GM23338 (cell line): Measurements from ENCODE around the gene GNA15. TPM values are rescaled to one million over a fixed set of nuclear protein-coding genes. Genes with fewer than 3 reads are reported as not detected.

Source experiments
- ATAC-seq: fragments of 200-7000 bp; cut with Tn5 transposase; 3 replicates; pipeline ENCODE4 v1.9.1; 2020
- DNase-seq: peaks from one replicate; pipeline ENCODE4 v3.0.0-alpha.2; 2015; ENCODE audit warnings: low spot score
- H2AFZ ChIP-seq: fragments of 200-600 bp; sonication (generic); 2 replicates; pipeline ENCODE4 v1.8.0; 2016; ENCODE audit warnings: antibody characterized with exemption, mild to moderate bottlenecking, moderate library complexity
- H3F3A ChIP-seq: fragments of 200-600 bp; sonication (generic); replicated peaks from 2 replicates; pipeline ENCODE4 v1.8.0; 2017; ENCODE audit warnings: antibody characterized with exemption, mixed run types, low read depth
- H3K27ac ChIP-seq: fragments of 200-600 bp; sonication (generic); 2 replicates; pipeline ENCODE4 v1.6.1; 2016; ENCODE audit warnings: low read depth
- H3K27me3 ChIP-seq: fragments of 200-600 bp; sonication (generic); 2 replicates; pipeline ENCODE4 v1.8.0; 2016; ENCODE audit warnings: mild to moderate bottlenecking, mixed run types, moderate library complexity; ENCODE audit not compliant: insufficient read depth
- H3K36me3 ChIP-seq: fragments of 200-600 bp; sonication (generic); 2 replicates; pipeline ENCODE4 v1.8.0; 2016; ENCODE audit warnings: mild to moderate bottlenecking; ENCODE audit not compliant: insufficient read depth
- H3K4me1 ChIP-seq: fragments of 200-600 bp; sonication (generic); 2 replicates; pipeline ENCODE4 v1.8.0; 2016; ENCODE audit warnings: mild to moderate bottlenecking, moderate library complexity; ENCODE audit not compliant: insufficient read depth
- H3K4me2 ChIP-seq: fragments of 200-600 bp; sonication (generic); 2 replicates; pipeline ENCODE4 v1.7.1; 2017; ENCODE audit warnings: mixed run types
- H3K4me3 ChIP-seq: fragments of 200-600 bp; sonication (generic); 2 replicates; pipeline ENCODE4 v1.6.1; 2016; ENCODE audit warnings: mixed run types
- H3K79me2 ChIP-seq: fragments of 200-600 bp; sonication (generic); replicated peaks from 2 replicates; pipeline ENCODE4 v1.8.0; 2017; ENCODE audit warnings: mild to moderate bottlenecking; ENCODE audit not compliant: insufficient read depth
- H3K9me2 ChIP-seq: fragments of 200-600 bp; sonication (generic); 2 replicates; pipeline ENCODE4 v1.8.0; 2017; ENCODE audit not compliant: insufficient read depth
- H4K20me1 ChIP-seq: fragments of 200-600 bp; sonication (generic); replicated peaks from 2 replicates; pipeline ENCODE4 v1.8.0; 2017; ENCODE audit warnings: mild to moderate bottlenecking; ENCODE audit not compliant: insufficient read depth
- H3K27ac Mint-ChIP-seq: 2 replicates; pipeline ENCODE4 v1.8.0; 2020; ENCODE audit warnings: inconsistent platforms, mild to moderate bottlenecking, moderate library complexity, mixed read lengths
- H3K27me3 Mint-ChIP-seq: 3 replicates; pipeline ENCODE4 v1.8.0; 2022; ENCODE audit warnings: low read depth, mild to moderate bottlenecking, moderate library complexity, mixed read lengths, inconsistent platforms; ENCODE audit not compliant: insufficient read depth, poor library complexity
- H3K36me3 Mint-ChIP-seq: 3 replicates; pipeline ENCODE4 v1.8.0; 2021; ENCODE audit warnings: low read depth, mild to moderate bottlenecking, inconsistent platforms, moderate library complexity, mixed read lengths
- H3K4me1 Mint-ChIP-seq: 3 replicates; pipeline ENCODE4 v1.8.0; 2020; ENCODE audit warnings: mild to moderate bottlenecking, inconsistent platforms, mixed read lengths
- H3K4me3 Mint-ChIP-seq: 3 replicates; pipeline ENCODE4 v1.8.0; 2021; ENCODE audit warnings: moderate library complexity, mild to moderate bottlenecking, inconsistent platforms, mixed read lengths
- H3K9me3 Mint-ChIP-seq: 3 replicates; pipeline ENCODE4 v1.8.0; 2020; ENCODE audit warnings: moderate library complexity, mild to moderate bottlenecking, inconsistent platforms, mixed read lengths
- CREB1 ChIP-seq: fragments of 250-450 bp; sonication (Bioruptor Pico); IDR thresholded peaks from 2 replicates; pipeline ENCODE4 v1.5.0; 2020; ENCODE audit warnings: low read depth, mild to moderate bottlenecking, moderate library complexity
- CTCF ChIP-seq, 2 experiments: fragments of 200-600 bp in 1 of 2; sonication (generic) in 1 of 2; conservative IDR thresholded peaks; 2 replicates each; pipeline versions ENCODE4 v1.5.1 to v1.6.1; 2016 to 2017; ENCODE audit warnings: antibody characterized with exemption in 2 of 2, low read depth in 2 of 2, mild to moderate bottlenecking in 2 of 2, moderate library complexity in 1 of 2
- EZH2phosphoT487 ChIP-seq: fragments of 200-600 bp; sonication (generic); IDR thresholded peaks from one replicate; pipeline ENCODE4 v1.8.1; 2018; ENCODE audit warnings: antibody characterized with exemption; ENCODE audit not compliant: unreplicated experiment
- JUNB ChIP-seq: IDR thresholded peaks from one replicate; pipeline ENCODE4 v1.6.1; 2016; ENCODE audit warnings: antibody characterized with exemption; ENCODE audit not compliant: unreplicated experiment
- NANOG ChIP-seq: IDR thresholded peaks from 2 replicates; pipeline ENCODE4 v1.6.1; 2016; ENCODE audit warnings: antibody characterized with exemption, borderline replicate concordance
- POLR2AphosphoS5 ChIP-seq: IDR thresholded peaks from 2 replicates; pipeline ENCODE4 v1.6.1; 2016; ENCODE audit warnings: antibody characterized with exemption, low read depth
- STAT1 ChIP-seq: IDR thresholded peaks from one replicate; pipeline ENCODE4 v1.6.1; 2016; ENCODE audit warnings: antibody characterized with exemption; ENCODE audit not compliant: unreplicated experiment
- ZNF114 ChIP-seq: fragments of 250-450 bp; sonication (Bioruptor Pico); IDR thresholded peaks from 2 replicates; pipeline ENCODE4 v1.5.0; 2020; ENCODE audit warnings: mild to moderate bottlenecking, moderate library complexity
- polyA plus RNA-seq: library from polyadenylated mRNA; unstranded; fragments of >200 nt; fragmentation: Nextera tagmentation; extraction: Ambion mirVana; gene quantifications from 2 replicates; pipeline ENCODE4 v1.2.1, GENCODE V29; 2016
- total RNA-seq: library from RNA; depleted of rRNA; stranded (reverse); fragments of >200 nt; shearing (Covaris generic); gene quantifications from 2 replicates; pipeline ENCODE4 v1.2.3, GENCODE V29; 2014
- TF ChIP-seq, protein P1 (sequence below): IDR thresholded peaks from 2 replicates; pipeline ENCODE4 v1.6.1; 2016; ENCODE audit warnings: antibody characterized with exemption
- TF ChIP-seq, protein P2 (sequence below): IDR thresholded peaks from one replicate; pipeline ENCODE4 v1.6.1; 2018; ENCODE audit warnings: antibody characterized with exemption; ENCODE audit not compliant: unreplicated experiment

The GNA15 gene
- total and polyA plus RNA-seq, 2 experiments from 2014 or later: 0.14 to 0.31 TPM

DNA sequence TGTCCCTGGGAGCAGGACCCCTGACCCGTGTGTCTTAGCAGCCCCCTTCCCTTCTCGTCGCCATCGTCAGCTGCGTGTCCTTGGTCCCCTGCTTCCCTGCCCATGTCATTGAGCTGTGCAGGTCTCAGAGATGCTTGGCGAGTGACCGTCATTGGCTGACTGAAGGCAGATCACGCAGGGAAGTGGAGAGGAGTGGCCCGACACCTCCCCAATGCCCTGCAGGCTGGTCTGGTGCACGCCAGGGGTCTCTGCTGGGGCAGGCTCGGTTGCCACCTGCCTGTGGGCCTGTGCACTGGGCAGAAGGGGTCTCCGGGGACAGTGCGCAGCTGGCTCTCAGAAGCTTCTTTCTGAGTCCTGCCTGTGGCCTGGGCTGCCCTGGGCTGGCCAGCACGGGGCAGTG, 35.5 kb upstream of the GNA15 start (continued):
- no peak for TF ChIP-seq CREB1
- TF ChIP-seq, protein P1, sequence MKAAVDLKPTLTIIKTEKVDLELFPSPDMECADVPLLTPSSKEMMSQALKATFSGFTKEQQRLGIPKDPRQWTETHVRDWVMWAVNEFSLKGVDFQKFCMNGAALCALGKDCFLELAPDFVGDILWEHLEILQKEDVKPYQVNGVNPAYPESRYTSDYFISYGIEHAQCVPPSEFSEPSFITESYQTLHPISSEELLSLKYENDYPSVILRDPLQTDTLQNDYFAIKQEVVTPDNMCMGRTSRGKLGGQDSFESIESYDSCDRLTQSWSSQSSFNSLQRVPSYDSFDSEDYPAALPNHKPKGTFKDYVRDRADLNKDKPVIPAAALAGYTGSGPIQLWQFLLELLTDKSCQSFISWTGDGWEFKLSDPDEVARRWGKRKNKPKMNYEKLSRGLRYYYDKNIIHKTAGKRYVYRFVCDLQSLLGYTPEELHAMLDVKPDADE: no peak
- TF ChIP-seq, protein P2, sequence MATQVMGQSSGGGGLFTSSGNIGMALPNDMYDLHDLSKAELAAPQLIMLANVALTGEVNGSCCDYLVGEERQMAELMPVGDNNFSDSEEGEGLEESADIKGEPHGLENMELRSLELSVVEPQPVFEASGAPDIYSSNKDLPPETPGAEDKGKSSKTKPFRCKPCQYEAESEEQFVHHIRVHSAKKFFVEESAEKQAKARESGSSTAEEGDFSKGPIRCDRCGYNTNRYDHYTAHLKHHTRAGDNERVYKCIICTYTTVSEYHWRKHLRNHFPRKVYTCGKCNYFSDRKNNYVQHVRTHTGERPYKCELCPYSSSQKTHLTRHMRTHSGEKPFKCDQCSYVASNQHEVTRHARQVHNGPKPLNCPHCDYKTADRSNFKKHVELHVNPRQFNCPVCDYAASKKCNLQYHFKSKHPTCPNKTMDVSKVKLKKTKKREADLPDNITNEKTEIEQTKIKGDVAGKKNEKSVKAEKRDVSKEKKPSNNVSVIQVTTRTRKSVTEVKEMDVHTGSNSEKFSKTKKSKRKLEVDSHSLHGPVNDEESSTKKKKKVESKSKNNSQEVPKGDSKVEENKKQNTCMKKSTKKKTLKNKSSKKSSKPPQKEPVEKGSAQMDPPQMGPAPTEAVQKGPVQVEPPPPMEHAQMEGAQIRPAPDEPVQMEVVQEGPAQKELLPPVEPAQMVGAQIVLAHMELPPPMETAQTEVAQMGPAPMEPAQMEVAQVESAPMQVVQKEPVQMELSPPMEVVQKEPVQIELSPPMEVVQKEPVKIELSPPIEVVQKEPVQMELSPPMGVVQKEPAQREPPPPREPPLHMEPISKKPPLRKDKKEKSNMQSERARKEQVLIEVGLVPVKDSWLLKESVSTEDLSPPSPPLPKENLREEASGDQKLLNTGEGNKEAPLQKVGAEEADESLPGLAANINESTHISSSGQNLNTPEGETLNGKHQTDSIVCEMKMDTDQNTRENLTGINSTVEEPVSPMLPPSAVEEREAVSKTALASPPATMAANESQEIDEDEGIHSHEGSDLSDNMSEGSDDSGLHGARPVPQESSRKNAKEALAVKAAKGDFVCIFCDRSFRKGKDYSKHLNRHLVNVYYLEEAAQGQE: no peak
- no peak for TF ChIP-seq NANOG
- TF ChIP-seq EZH2phosphoT487: no peak
- TF ChIP-seq STAT1: no peak

DNA sequence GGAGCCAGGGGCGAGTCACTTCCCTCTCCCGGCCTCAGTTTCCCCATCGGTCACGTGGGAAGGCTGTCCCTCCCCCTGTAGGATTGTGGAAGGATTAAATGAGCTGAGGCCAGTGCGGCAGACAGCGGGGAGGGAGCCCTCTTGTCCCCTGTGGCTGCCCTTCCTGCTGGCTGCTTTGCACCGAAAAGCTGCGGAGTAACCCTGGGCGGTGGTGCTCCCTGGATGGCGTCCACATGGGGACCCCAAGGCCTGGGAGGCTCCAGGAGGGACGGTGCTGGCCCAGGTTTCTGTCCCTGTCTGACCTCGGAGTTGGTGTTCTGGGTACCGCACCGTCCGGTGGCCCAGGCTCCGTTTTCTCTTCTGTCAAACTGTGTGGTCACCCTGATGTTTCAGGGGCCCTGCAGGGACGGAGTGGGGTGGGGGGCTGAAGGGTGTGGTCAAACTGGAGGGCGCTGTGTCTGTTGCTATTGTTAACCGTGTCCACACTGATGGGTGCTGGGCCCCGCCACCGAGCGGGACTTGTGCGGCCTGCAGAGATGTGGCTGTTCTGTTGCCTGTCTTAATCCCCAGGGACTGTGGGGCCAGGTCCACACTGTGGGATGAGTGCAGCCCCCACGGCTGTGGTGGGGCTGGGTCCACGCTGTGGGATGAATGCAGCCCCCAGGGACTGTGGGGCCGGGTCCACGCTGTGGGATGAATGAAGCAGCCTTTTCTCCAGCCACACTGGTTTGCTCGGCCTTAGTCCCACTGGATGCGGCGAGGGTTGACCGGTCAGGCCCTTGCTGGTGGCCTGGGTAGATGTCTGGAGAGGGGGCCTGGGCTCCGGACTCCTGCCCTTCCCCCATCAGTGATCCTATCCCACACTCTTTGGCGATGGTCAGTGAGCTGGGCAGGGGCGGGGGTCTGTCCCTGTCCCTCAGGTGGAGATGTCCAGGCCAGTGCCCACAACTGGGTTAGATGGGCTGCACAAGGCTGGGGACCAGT, 34.8 kb upstream of the GNA15 start:
- Mint-ChIP-seq H3K36me3 (no peaks in the 10 kb centered on the region), H3K4me1 (peaks cover 17% of the 10 kb centered on the region), H3K27me3 (peaks cover 10% of the 10 kb centered on the region), H3K27ac (no peak overlapping the region), H3K9me3 (no peaks in the 10 kb centered on the region), H3K4me3 (no peak overlapping the region)
- Histone ChIP-seq H3K36me3 (no peaks in the 10 kb centered on the region), H3F3A (no peaks in the 10 kb centered on the region), H3K9me2 (no peaks in the 10 kb centered on the region), H2AFZ (no peak overlapping the region), H3K27ac (no peak overlapping the region), H3K79me2 (peaks cover 77% of the 10 kb centered on the region), H3K4me2 (no peak overlapping the region), H3K27me3 (no peaks in the 10 kb centered on the region), H4K20me1 (peaks cover 3% of the 10 kb centered on the region), H3K4me1 (peaks cover 6% of the 10 kb centered on the region; the same call in 1 of the 2 replicates), H3K4me3 (no peak overlapping the region)
- no peak for TF ChIP-seq CTCF (conservative IDR thresholded peaks at IDR 0.05; ENCODE audit: low read depth in 2 of 2)
- no peak for TF ChIP-seq EZH2phosphoT487
- TF ChIP-seq, protein P2: no peak
- no peak for TF ChIP-seq STAT1
- no peak for TF ChIP-seq JUNB
- TF ChIP-seq POLR2AphosphoS5: no peak
- no peak for TF ChIP-seq ZNF114 (CRISPR knock-in tag)
- DNase-seq (no peak), ATAC-seq (no peak)
